Measurements from ENCODE around the gene GPD2. TPM values are rescaled to one million over a fixed set of nuclear protein-coding genes. Genes with fewer than 3 reads are reported as not detected.

GPD2 gene
- total RNA-seq, 1 experiment from 2014 or later: 51.7 TPM

DNA sequence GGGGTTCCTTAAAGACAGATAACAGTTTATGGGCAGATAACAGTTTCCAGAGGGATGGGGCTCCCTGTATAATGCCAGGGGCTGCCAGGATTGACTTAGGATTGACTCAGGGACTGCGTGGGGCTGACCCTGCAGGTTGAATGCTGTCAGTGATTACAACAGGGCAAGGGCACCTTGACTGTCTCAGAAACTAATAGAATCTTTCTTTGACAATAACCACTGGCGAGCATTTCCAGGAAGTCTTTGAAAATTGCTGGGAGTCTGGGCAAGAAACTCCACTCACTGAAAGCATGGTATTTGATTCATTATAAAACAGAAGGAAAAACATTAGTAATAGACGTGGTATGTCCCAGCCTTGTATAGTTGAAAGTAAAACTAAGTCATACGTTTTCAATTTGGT, 101.0 kb downstream of the GPD2 start:
- Histone ChIP-seq H3K4me3 (no peak overlapping the region), H3K27me3 (no peaks in the 10 kb centered on the region), H3K9me3 (no peaks in the 10 kb centered on the region), H3K36me3 (no peaks in the 10 kb centered on the region)
- DNase-seq: peak; percentile 16

DNA sequence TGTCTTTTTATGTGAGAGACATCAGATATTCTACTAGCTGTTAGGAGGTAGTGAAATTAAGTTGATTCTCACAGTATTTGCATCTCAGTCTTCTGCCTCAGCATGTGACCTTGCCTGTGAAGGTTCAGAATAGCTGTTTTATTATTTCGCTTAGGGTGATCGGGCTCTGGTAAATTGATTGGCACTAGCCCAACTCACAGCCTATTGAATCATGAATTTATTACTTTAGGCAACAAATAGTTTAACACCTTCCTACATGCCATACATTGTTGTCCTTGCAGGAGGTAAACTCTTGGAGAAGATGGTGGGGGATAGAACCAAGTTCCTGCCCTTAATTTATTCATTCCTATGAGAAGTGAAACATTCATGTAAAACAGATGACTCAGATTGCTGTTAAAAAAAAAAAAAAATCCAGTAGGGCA, 101.9 kb downstream of the GPD2 start:
- Histone ChIP-seq H3K27me3 (no peaks in the 10 kb centered on the region), H3K36me3 (no peaks in the 10 kb centered on the region), H3K4me3 (no peak overlapping the region), H3K9me3 (no peaks in the 10 kb centered on the region)
- DNase-seq: no peak

DNA sequence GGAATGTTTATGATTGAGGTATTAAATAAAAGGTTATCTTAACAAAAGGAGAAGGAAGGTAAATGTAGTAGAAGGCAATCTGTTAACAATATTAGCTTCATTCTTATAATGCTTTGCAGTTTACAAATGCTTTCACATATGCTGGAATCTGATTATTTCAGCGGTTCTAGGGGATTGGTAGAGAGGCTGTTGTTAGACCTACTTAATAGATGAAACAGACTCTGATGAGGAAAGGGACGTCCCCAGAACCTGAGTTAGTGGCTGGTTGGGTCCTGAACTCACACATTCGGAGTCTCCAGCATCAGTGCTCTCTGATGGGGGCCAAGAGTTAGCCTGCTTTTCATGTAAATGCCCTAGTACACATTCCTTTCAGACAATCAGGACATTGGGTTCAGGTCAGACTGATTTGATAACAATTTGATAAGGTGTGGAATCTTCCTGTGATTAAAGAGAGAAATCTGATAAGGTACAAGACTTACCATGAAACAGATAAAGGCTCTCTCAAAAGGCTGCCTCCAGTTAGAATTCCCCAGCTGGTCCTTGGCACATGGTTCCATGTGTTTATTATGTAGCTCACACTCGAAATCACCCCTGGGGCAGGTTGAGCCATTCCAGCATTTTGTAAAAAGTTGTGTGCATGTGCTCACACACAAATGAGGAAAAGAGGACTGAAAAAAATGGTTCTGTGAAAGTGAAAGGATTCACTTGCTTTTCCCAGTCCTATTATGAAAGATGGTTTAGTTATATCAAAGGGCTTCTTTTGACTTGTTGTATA, 103.1 kb downstream of the GPD2 start:
- no peak overlapping the region for H3K4me3 ChIP-seq
- H3K9me3 ChIP-seq: no peaks in the 10 kb centered on the region
- no peaks in the 10 kb centered on the region for H3K27me3 ChIP-seq
- no peak for DNase-seq
- H3K36me3 ChIP-seq: no peaks in the 10 kb centered on the region

DNA sequence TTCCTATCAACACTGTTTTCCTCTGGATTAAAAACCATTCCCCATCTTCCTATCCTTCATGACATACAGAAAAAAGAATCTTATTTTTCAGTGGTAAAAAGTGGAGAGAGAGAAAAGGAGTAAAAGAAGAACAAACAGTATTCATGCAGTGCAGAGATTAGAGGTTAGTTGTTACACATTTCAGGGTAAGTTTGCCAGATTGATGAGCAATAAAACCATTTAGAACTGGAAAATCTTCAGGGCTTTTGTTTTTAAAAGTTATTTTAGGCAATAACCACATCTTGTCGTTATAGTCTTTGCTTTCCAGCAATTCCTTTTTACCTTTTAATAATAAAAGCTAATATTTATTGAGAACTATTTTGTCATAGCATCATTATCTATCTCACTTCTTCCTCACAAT, 104.5 kb downstream of the GPD2 start:
- no peak overlapping the region for H3K4me3 ChIP-seq
- no peaks in the 10 kb centered on the region for H3K36me3 ChIP-seq
- DNase-seq: no peak
- H3K9me3 ChIP-seq: no peaks in the 10 kb centered on the region
- H3K27me3 ChIP-seq: no peaks in the 10 kb centered on the region

GRCh38 chr2:156541229-156541628, 105.0 kb downstream of the GPD2 start:
- H3K9me3 ChIP-seq: no peaks in the 10 kb centered on the region
- H3K36me3 ChIP-seq: no peaks in the 10 kb centered on the region
- DNase-seq: no peak
- H3K27me3 ChIP-seq: no peaks in the 10 kb centered on the region
- H3K4me3 ChIP-seq: no peak overlapping the region

- no peaks in the 10 kb centered on the region for H3K36me3 ChIP-seq
- no peaks in the 10 kb centered on the region for H3K27me3 ChIP-seq
- DNase-seq: no peak
- no peak overlapping the region for H3K4me3 ChIP-seq
- H3K9me3 ChIP-seq: no peaks in the 10 kb centered on the region
These were observed 105.5 kb downstream of the GPD2 start for GRCh38 chr2:156541706-156542105.

DNA sequence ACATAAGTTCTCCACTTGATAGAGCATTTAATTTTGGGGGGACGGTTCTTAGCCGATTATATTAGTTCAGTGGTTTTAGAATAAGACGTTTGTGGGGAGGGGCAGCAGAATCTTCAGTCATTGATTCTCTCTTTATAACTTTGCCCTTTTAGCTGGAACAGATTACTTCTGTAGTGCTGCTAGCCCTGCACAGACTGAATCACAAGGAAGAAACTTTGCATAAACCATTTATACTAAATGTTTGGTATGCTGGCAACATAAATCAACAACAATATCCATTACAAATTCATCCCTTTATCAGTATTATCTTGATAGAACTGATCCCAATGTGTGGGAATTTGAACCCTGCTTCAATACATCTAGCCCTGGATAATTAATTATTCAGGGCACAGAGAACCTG, 112.2 kb downstream of the GPD2 start:
- Histone ChIP-seq H3K9me3 (no peaks in the 10 kb centered on the region), H3K4me3 (no peak overlapping the region), H3K36me3 (peaks cover 8% of the 10 kb centered on the region; the same call in 1 of the 2 replicates), H3K27me3 (no peaks in the 10 kb centered on the region)
- DNase-seq: no peak

DNA sequence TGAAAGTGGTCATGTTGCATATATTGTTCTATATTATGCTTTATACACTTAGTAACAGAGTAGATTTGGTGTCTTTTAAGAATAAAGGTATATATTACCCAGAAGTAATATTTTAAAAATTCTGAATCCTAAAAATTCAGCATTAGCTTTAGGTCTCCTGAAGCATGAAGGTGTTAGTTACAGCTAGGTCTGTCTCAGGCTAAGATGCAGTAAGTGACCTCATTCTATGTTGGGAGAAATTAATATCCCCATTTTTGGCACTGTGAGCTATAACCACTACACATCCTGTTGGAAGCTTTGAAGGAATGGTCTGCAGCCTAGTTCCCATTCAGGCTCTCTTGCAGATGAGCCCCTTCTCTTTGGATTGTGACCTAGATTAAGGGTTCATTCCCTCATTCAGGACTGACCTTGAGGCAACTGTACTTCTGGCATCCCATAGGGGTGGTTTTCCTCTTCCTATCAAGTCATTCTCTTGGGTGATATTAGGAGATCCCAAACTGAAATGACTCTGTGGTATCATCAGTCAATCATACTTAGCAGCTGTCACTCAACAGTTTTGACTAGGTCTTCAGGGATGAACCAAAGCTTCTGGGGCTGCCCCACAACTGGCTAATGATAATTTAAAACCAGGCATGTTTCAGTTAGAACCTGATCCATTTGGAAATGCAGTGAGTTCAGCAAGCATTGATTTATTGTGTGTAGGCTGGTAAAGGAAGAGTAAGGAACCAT, 117.7 kb downstream of the GPD2 start:
- Histone ChIP-seq H3K36me3 (peaks cover 11% of the 10 kb centered on the region; the same call in 1 of the 2 replicates), H3K27me3 (no peaks in the 10 kb centered on the region), H3K9me3 (no peaks in the 10 kb centered on the region), H3K4me3 (no peak overlapping the region)
- no peak for DNase-seq

DNA sequence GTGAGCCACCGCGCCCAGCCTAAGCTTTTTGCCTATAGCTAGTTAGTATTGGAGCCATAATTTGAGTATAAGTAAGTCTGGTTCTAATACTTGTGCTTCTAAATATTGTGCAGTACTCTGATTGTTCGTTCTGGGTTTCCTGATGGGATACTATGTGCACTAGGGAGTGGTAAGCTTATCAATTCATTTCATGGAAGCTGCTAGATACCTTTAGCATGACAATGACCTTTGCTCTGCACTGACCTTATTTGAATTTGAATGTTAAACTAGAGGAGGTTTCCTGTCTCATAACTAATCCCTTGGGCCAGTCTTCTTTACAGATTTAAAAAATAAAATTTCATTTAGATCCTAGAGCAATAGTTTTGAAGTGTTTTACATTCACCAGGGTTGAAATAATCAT, 125.1 kb downstream of the GPD2 start:
- no peak for DNase-seq
- Histone ChIP-seq H3K4me3 (no peak overlapping the region), H3K9me3 (no peaks in the 10 kb centered on the region), H3K36me3 (peaks cover 3% of the 10 kb centered on the region; the same call in 1 of the 2 replicates), H3K27me3 (no peaks in the 10 kb centered on the region)

GRCh38 chr2:156562124-156562523, 125.9 kb downstream of the GPD2 start:
- H3K9me3 ChIP-seq: no peaks in the 10 kb centered on the region
- no peak overlapping the region for H3K4me3 ChIP-seq
- H3K27me3 ChIP-seq: no peaks in the 10 kb centered on the region
- H3K36me3 ChIP-seq: peaks cover 3% of the 10 kb centered on the region; the same call in 1 of the 2 replicates
- DNase-seq: no peak

GRCh38 chr2:156563994-156564753, 128.0 kb downstream of the GPD2 start:
- DNase-seq: no peak
- Histone ChIP-seq H3K36me3 (no peaks in the 10 kb centered on the region), H3K4me3 (no peak overlapping the region), H3K9me3 (no peaks in the 10 kb centered on the region), H3K27me3 (no peaks in the 10 kb centered on the region)

DNA sequence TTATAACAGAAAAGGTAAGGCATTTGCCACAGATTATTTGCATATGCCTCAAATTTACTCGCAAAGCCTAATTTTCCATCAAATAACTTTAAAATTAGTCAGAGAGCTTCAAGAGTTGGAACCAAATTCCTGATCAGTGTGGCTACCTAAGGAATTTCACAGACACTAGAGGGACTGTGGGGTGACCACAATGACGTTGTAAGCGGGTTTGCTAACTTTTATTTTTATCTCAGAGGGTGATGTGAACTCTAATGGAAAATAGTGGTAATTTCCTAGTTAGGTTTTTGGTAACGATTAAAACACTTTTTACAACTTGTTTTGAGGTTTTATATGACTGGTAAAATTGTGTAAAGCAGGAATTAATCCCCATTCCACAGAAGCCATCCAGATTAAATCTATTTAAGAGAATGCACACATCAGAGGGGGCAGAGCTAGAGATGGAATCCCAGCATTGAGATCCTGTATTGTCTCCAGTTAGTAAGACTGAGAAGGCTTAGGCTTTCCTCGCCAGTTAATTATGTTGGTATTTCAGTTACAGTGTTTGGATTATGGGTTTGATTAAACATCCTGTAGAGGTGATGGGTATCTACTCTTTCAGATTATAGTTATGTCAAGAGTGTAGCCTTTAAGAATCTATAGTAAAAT, 129.0 kb downstream of the GPD2 start:
- DNase-seq: no peak
- H3K36me3 ChIP-seq: no peaks in the 10 kb centered on the region
- no peaks in the 10 kb centered on the region for H3K27me3 ChIP-seq
- H3K9me3 ChIP-seq: no peaks in the 10 kb centered on the region
- no peak overlapping the region for H3K4me3 ChIP-seq

DNA sequence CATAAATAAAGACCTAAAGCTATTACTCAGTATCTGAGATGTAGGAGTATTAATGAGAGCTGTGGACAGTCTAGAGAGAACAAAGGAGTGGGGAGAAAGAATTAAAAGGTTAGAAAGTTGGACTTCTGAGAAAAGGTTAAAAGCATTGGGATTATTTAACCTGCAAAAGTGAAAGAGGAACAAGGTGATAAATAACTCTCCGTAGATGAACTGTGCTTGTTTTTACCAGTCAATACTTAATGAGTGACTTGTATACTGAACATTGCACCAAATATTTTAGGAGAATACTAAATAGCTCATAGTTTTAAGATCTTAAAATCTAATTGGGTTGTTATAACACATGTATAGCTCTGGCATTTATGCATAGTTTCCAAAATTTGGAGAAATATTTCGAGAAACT, 137.5 kb downstream of the GPD2 start:
- DNase-seq: no peak
- Histone ChIP-seq H3K4me3 (no peak overlapping the region), H3K9me3 (no peaks in the 10 kb centered on the region), H3K36me3 (peaks cover 7% of the 10 kb centered on the region), H3K27me3 (no peaks in the 10 kb centered on the region)

GRCh38 chr2:156574112-156574511, 137.9 kb downstream of the GPD2 start:
- H3K9me3 ChIP-seq: no peaks in the 10 kb centered on the region
- no peak overlapping the region for H3K4me3 ChIP-seq
- peaks cover 7% of the 10 kb centered on the region for H3K36me3 ChIP-seq

DNA sequence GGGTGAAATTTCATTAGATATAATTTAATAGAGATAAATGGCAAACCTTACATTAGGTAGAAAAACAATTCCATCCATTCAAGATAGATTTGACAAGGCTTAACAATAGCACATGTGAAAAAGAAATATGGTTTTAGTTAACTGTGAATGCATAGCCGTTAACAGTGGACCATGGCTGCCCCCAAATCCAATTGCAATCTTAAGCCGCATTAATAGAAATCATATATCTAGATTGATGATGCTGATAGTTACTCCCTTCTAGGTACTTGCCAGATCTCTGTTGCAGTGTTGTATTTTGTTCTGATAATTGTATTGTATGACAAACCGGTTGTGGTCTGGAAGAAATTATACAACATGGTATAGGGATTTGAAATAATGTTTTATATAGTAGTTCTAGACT, 139.8 kb downstream of the GPD2 start:
- peaks cover 11% of the 10 kb centered on the region for H3K36me3 ChIP-seq
- no peaks in the 10 kb centered on the region for H3K27me3 ChIP-seq
- no peak for DNase-seq
- H3K4me3 ChIP-seq: no peak overlapping the region
- H3K9me3 ChIP-seq: no peaks in the 10 kb centered on the region

More at GRCh38 chr2:156574112-156574511, 137.9 kb downstream of the GPD2 start:
- H3K27me3 ChIP-seq: no peaks in the 10 kb centered on the region
- DNase-seq: no peak

DNA sequence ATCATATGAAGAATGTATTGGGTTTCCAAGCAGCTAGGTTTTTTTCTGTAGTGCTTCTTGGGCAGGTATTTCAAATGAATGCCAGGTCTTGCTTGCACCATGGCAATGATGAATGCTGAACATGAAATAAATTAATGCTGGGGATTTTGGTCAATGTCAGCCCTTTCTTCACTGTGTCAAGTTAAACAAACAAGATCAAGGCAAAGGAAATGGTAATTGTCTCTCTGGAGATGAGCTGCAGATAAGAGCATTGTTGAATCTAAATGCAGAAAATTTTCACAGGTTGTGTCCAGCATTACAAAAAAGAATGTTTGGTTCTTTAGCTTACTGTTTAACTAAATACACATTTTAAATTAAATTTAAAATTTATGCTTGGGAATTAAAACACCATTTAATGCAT, 144.3 kb downstream of the GPD2 start:
- no peak overlapping the region for H3K4me3 ChIP-seq
- no peak for DNase-seq
- no peaks in the 10 kb centered on the region for H3K27me3 ChIP-seq
- H3K36me3 ChIP-seq: peaks cover 9% of the 10 kb centered on the region; the same call in 1 of the 2 replicates
- H3K9me3 ChIP-seq: no peaks in the 10 kb centered on the region

GRCh38 chr2:156581280-156581679, 145.1 kb downstream of the GPD2 start:
- DNase-seq: no peak
- Histone ChIP-seq H3K4me3 (no peak overlapping the region), H3K9me3 (no peaks in the 10 kb centered on the region), H3K36me3 (peaks cover 9% of the 10 kb centered on the region; the same call in 1 of the 2 replicates), H3K27me3 (no peaks in the 10 kb centered on the region)

Measured in MG63 (cell line).